Gastrocnemius medialis (tissue), 4 donors: ENCODE measurements around the gene COA4. TPM values are rescaled to one million over a fixed set of nuclear protein-coding genes. Genes with fewer than 3 reads are reported as not detected.

Experiments
- ATAC-seq, 2 donors: fragments of 150-250 bp; one replicate each; pipeline ENCODE4 v1.9.1; 2016
- DNase-seq, 2 donors: peaks; one replicate each; pipeline ENCODE4 v3.0.0-alpha.2; 2019
- H3K27ac ChIP-seq, 4 donors: fragments of 200-600 bp; sonication (generic); 1 replicate in 1 of 4; 2 replicates in 3 of 4; pipeline ENCODE4 v1.5.1; 2016 to 2018; ENCODE audit warnings: mild to moderate bottlenecking in 2 of 4, moderate library complexity in 1 of 4
- H3K27me3 ChIP-seq, 3 donors: fragments of 200-600 bp; sonication (generic) in 2 of 3; 1 replicate in 1 of 3; 2 replicates in 2 of 3; pipeline versions ENCODE4 v1.5.1 to v1.6.0; 2016 to 2019; ENCODE audit warnings: mild to moderate bottlenecking in 1 of 3, moderate library complexity in 1 of 3
- H3K36me3 ChIP-seq, 2 donors: fragments of 200-600 bp; sonication (generic) in 1 of 2; one replicate each; pipeline ENCODE4 v1.5.1; 2017 to 2018
- H3K4me1 ChIP-seq, 2 donors: fragments of 200-600 bp; sonication (generic) in 1 of 2; one replicate each; pipeline ENCODE4 v1.5.1; 2016 to 2017; ENCODE audit warnings: mild to moderate bottlenecking in 2 of 2
- H3K4me3 ChIP-seq, 4 donors: fragments of 200-600 bp; sonication (generic) in 3 of 4; 1 replicate in 1 of 4; 2 replicates in 3 of 4; pipeline ENCODE4 v1.5.1; 2016 to 2019; ENCODE audit warnings: mild to moderate bottlenecking in 2 of 4
- H3K9me3 ChIP-seq, 3 donors: fragments of 200-600 bp; sonication (generic) in 2 of 3; 1 replicate in 1 of 3; 2 replicates in 2 of 3; pipeline ENCODE4 v1.5.1; 2016 to 2019
- CTCF ChIP-seq, 5 experiments: fragments of 450-650 bp in 3 of 5; fragments of 200-600 bp in 2 of 5; sonication (generic) in 2 of 5; IDR thresholded peaks in 4 of 5; conservative IDR thresholded peaks in 1 of 5; 1 replicate in 4 of 5; 2 replicates in 1 of 5; pipeline ENCODE4 v1.5.1; 2016 to 2019; ENCODE audit warnings: antibody characterized with exemption in 5 of 5, mild to moderate bottlenecking in 3 of 5, moderate library complexity in 3 of 5
- POLR2A ChIP-seq, 2 donors: fragments of 450-650 bp; IDR thresholded peaks; one replicate each; pipeline ENCODE4 v1.6.1; 2017; ENCODE audit warnings: antibody characterized with exemption in 2 of 2, mild to moderate bottlenecking in 2 of 2, moderate library complexity in 2 of 2
- in situ Hi-C, 4 donors: fragments of 200-750 bp; cut with MboI; loops; one replicate each; pipeline versions ENCODE4 v1.15.0 to v1.8.0; 2017; ENCODE audit warnings: low sequenced_read_pairs in 4 of 4
- intact Hi-C: fragments of 100-400 bp; cut with DNase I; formaldehyde crosslinking; loops from one replicate; pipeline ENCODE4 v1.15.1; 2023; ENCODE audit warnings: low total_unique reads
- total RNA-seq, 4 donors: library from RNA; depleted of rRNA; stranded (reverse); fragments of >200 nt; gene quantifications; one replicate each; pipeline versions ENCODE4 v1.1.0 to v1.2.3, GENCODE V29; 2016

COA4 gene
- total RNA-seq, 4 donors from 2014 or later = 52.3 to 102 (median 86.2) TPM

- Histone ChIP-seq H3K4me3 (no peak overlapping the region), H3K36me3 (no peaks in the 10 kb centered on the region), H3K27ac (no peak overlapping the region), H3K4me1 (no peaks in the 10 kb centered on the region), H3K27me3 (no peaks in the 10 kb centered on the region), H3K9me3 (no peaks in the 10 kb centered on the region)
- TF ChIP-seq POLR2A (IDR thresholded peaks at IDR 0.05) (no peak), CTCF (IDR thresholded peaks at IDR 0.05 in 4 of 5, conservative IDR thresholded peaks at IDR 0.05 in 1 of 5) (no peak)
- DNase-seq (no peak), ATAC-seq (no peak)
- in situ Hi-C loops (no loop called here), intact Hi-C loops (no loop called here)
These were observed 24.6 kb downstream of the COA4 start for GRCh38 chr11:73852049-73852448.

GRCh38 chr11:73851046-73851764 lies 25.4 kb downstream of the COA4 start:
- no peaks in the 10 kb centered on the region for H3K4me1 ChIP-seq
- TF ChIP-seq POLR2A (IDR thresholded peaks at IDR 0.05) = no peak
- TF ChIP-seq CTCF (IDR thresholded peaks at IDR 0.05 in 4 of 5, conservative IDR thresholded peaks at IDR 0.05 in 1 of 5) = no peak
- no peaks in the 10 kb centered on the region for H3K36me3 ChIP-seq
- H3K27ac ChIP-seq = no peak overlapping the region
- no peak overlapping the region for H3K4me3 ChIP-seq
- intact Hi-C loops = no loop called here
- in situ Hi-C loops = no loop called here
- DNase-seq = no peak
- H3K9me3 ChIP-seq = no peaks in the 10 kb centered on the region
- no peak for ATAC-seq
- H3K27me3 ChIP-seq = no peaks in the 10 kb centered on the region

- Histone ChIP-seq H3K4me3 (no peak overlapping the region), H3K27me3 (no peaks in the 10 kb centered on the region), H3K9me3 (no peaks in the 10 kb centered on the region), H3K36me3 (no peaks in the 10 kb centered on the region), H3K27ac (no peak overlapping the region), H3K4me1 (no peaks in the 10 kb centered on the region)
- in situ Hi-C loops = no loop called here
- no peak for DNase-seq
- intact Hi-C loops = no loop called here
- no peak for ATAC-seq
- TF ChIP-seq POLR2A (IDR thresholded peaks at IDR 0.05) = no peak
These were observed 37.6 kb downstream of the COA4 start for GRCh38 chr11:73839123-73839457.

- Histone ChIP-seq H3K4me3 (no peak overlapping the region), H3K4me1 (no peaks in the 10 kb centered on the region), H3K27ac (no peak overlapping the region), H3K36me3 (no peaks in the 10 kb centered on the region), H3K9me3 (no peaks in the 10 kb centered on the region), H3K27me3 (no peaks in the 10 kb centered on the region)
- no peak for ATAC-seq
- intact Hi-C loops (no loop called here), in situ Hi-C loops (no loop called here)
- TF ChIP-seq CTCF (IDR thresholded peaks at IDR 0.05 in 4 of 5, conservative IDR thresholded peaks at IDR 0.05 in 1 of 5) = no peak
- no peak for TF ChIP-seq POLR2A (IDR thresholded peaks at IDR 0.05)
- no peak for DNase-seq
These were observed 38.1 kb downstream of the COA4 start for GRCh38 chr11:73838443-73839122.

GRCh38 chr11:73833067-73833466 lies 43.6 kb downstream of the COA4 start:
- Histone ChIP-seq H3K4me1 (no peaks in the 10 kb centered on the region), H3K4me3 (no peak overlapping the region), H3K36me3 (no peaks in the 10 kb centered on the region), H3K9me3 (no peaks in the 10 kb centered on the region), H3K27me3 (no peaks in the 10 kb centered on the region), H3K27ac (no peak overlapping the region)
- DNase-seq = no peak
- ATAC-seq = peak in 1 of 2 donors; percentile 24
- TF ChIP-seq POLR2A (IDR thresholded peaks at IDR 0.05) (no peak), CTCF (IDR thresholded peaks at IDR 0.05 in 4 of 5, conservative IDR thresholded peaks at IDR 0.05 in 1 of 5) (no peak)
- intact Hi-C loops = no loop called here
- in situ Hi-C loops = no loop called here
